ENCODE data around the gene CCPG1.

DNA sequence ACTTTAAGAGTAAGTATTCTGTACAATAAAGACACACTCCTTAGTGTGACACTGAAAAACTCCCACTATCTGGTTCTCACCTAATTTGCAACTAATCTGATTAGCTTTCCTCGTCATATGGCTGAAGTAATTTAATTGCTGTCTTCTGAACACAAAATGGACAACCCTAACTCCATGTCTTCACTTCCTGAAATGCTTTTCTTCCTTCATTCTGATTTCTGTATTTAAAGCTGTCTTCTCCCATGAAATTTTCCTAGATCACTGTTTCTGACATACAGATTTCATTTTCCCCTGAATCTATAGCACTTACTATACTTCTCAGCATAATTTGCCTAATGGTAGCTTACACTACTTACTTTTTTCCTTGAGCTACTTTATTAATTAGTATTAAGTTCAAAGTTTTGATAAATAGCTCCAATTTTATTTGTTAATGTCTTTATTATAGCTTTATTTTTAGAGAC lies 6.3 kb downstream of the CCPG1 start:
- TF ChIP-seq CTCF (IDR thresholded peaks at IDR 0.05) (no peak), POLR2A (IDR thresholded peaks at IDR 0.05) (no peak)
